ENCODE measurements around the gene PRR23A.

The PRR23A gene

GRCh38 chr3:138974462-138974861 is 31.6 kb downstream of the PRR23A start:
- no peak for DNase-seq (ENCODE audit: low read depth in 2 of 2, low spot score in 1 of 2)

- no peak for DNase-seq (ENCODE audit: low read depth in 2 of 2, low spot score in 1 of 2)
Measured at GRCh38 chr3:138972941-138973340, 33.1 kb downstream of the PRR23A start.

- DNase-seq (ENCODE audit: low read depth in 2 of 2, low spot score in 1 of 2), result no peak
Measured at GRCh38 chr3:138971766-138972320, 34.2 kb downstream of the PRR23A start.

- DNase-seq (ENCODE audit: low read depth in 2 of 2, low spot score in 1 of 2), result no peak
Measured at GRCh38 chr3:138964923-138965322, 41.1 kb downstream of the PRR23A start.

GRCh38 chr3:138964264-138964663 is 41.8 kb downstream of the PRR23A start:
- DNase-seq (ENCODE audit: low read depth in 2 of 2, low spot score in 1 of 2), result no peak

DNA sequence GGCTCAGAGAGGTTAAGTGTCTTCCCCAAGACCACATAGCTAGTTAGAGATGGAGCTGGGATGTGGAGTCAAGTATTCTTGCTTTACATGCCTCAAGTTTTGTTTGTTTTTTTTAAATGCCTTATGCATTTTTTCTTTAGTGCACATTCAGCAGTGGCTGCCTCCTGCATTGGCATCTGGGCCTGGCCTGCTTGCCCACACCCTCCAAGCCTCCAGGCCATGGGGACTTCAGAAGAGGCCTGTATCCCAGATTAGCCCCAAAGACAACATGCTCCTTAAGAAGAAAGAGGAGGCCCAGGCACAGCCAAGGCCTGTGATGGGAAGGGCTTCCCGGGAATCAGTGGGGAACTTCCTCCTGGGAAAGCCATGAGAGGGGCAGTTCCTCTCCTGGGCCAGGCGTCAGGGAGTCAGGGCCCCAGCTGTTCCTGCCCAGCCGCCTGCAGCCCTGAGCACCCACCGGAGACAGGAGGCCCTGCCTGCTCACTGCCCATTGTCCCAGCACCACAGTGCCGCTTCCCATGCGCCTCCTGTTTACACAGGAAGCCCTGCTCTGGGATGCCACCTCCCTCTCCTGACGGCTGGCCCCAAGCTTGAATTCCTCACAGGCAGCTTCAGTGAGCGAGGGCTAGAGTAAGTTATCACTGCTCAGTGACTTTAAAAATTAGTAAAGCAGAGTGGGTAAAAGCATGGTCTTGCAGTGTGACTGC is 43.1 kb downstream of the PRR23A start:
- DNase-seq (ENCODE audit: low read depth in 2 of 2, low spot score in 1 of 2), result no peak

GRCh38 chr3:138960417-138960852 is 45.6 kb downstream of the PRR23A start:
- no peak for DNase-seq (ENCODE audit: low read depth in 2 of 2, low spot score in 1 of 2)

All from stimulated activated CD8-positive, alpha-beta memory T cell treated with anti-CD3 and anti-CD28 coated beads, Interleukin-4, amount 100 ng/mL, for 4 hours (primary cell).